Heart left ventricle (tissue), 13 donors: Measurements from ENCODE around the gene AUH.

ENCODE experiments used
- CTCF ChIP-seq, 12 donors: fragments of 200-600 bp; sonication (generic) in 4 of 12; IDR thresholded peaks; one replicate each; pipeline versions ENCODE4 v1.5.0 to v1.8.0; 2018 to 2022; ENCODE audit warnings: antibody characterized with exemption in 12 of 12, mild to moderate bottlenecking in 5 of 12
- POLR2A ChIP-seq, 2 donors: fragments of 450-650 bp; IDR thresholded peaks; one replicate each; pipeline ENCODE4 v1.6.1; 2017; ENCODE audit warnings: antibody characterized with exemption in 2 of 2, mild to moderate bottlenecking in 2 of 2, moderate library complexity in 2 of 2
- donor health status: ischemic (EF 13 %, LVEDD 7.1; RV severe dilation, severe dysfunction).
- donor health status: DM: no; HTN: yes; CAD: no.
- donor health status: DM: no; HTN: no; CAD: no.
- donor health status: ischemic (EF 25% LVEDD 6.9; RV normal size, moderate dysfunction).
- donor health status: ischemic (EF 25% LVEDD 5.7; RV mildly dilated, moderate dysfunction).
- donor health status: ischemic (EF 35%, LVEDD 5.7; RV mildly dilated, moderate dysfunction).
- donor health status: nonischemic (EF 11% LVEDD 7.7; RV severe dilation, severe dysfunction).
- donor health status: DM: yes; HTN: yes; CAD: no.
- donor health status: PGD.
- donor health status: ischemic (EF 29% LVEDD 5.4; RV normal size, mild dysfunction).
- donor health status: nonischemic (EF 23%, LVEDD 6.1; RV moderate dilation, normal function).

GRCh38 chr9:91258451-91258850 is 103.3 kb downstream of the AUH start:
- TF ChIP-seq CTCF (IDR thresholded peaks at IDR 0.05) (no peak), POLR2A (IDR thresholded peaks at IDR 0.05) (no peak)
